Measurements from ENCODE around the gene SLC38A8.

The SLC38A8 gene

DNA sequence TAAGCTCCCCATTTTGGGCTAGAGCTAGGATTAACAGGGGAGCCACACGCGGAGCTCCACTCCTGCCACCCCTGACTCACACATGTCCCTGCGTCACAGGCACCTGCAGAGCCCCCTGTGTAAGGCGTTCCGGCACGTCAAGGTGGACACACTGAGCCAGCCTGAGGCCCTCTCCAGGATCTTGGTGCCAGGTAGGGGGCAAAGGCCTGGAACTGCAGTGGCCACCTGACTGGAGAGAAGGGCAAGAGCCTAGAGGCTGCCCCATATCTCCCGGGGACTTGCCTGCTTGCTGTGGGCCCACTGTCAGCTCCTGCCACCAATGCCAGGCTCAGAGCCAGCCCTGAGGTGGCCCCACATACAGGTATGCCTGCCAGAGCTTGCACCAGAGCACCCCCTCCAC lies 40.9 kb downstream of the SLC38A8 start:
- POLR2A ChIA-PET = no interaction called here
- DNase-seq (ENCODE audit: extremely low spot score) = no peak
- no peak for TF ChIP-seq FOXM1 (IDR thresholded peaks at IDR 0.05; ENCODE audit: borderline replicate concordance)
- no peak for TF ChIP-seq ELF4 (IDR thresholded peaks at IDR 0.05)
- TF ChIP-seq TARDBP (IDR thresholded peaks at IDR 0.05) = no peak
- CTCF ChIA-PET = interaction anchor here (1.1 kb wide), 1 partner anchor 12 kb away, joined by 3 read pairs; no protein-coding TSS in a partner anchor

DNA sequence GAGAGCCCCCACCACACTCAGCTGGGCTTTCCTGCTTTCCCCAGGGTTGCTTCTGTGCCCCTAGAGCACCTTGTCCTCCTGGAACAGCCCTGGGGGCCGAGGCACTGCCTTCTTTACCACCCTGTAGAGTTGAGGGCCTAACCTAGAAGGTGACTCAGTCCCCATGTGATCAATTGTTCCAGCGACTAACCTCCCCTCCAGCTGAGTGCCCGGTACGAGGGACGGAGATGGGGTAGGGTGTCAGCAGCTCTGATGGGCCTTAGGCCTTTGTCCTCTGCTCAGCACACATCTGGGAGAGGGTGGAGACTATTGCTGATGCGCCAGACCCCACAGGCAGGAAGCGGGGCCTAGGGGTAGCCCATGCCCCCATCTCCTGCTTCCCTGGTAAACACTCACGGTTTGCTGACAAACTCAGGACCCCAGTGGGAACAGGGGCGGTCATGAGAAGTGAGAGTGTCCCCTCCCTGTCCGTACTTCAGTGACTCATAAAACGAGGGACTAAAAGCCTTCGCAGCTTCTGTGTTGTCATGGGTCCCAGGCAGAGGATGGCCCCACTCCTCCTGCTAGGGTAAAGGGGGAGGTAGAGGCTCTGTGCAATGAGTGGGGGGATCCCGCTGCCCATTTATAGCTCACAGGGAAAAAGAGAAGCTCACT lies 41.5 kb downstream of the SLC38A8 start:
- TF ChIP-seq ELF4 (IDR thresholded peaks at IDR 0.05) = no peak
- no peak for TF ChIP-seq L3MBTL2 (conservative IDR thresholded peaks at IDR 0.05)
- TF ChIP-seq ZNF384 (IDR thresholded peaks at IDR 0.05) = no peak
- TF ChIP-seq SP1 (IDR thresholded peaks at IDR 0.05) = no peak
- TF ChIP-seq, protein P1, sequence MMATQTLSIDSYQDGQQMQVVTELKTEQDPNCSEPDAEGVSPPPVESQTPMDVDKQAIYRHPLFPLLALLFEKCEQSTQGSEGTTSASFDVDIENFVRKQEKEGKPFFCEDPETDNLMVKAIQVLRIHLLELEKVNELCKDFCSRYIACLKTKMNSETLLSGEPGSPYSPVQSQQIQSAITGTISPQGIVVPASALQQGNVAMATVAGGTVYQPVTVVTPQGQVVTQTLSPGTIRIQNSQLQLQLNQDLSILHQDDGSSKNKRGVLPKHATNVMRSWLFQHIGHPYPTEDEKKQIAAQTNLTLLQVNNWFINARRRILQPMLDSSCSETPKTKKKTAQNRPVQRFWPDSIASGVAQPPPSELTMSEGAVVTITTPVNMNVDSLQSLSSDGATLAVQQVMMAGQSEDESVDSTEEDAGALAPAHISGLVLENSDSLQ (IDR thresholded peaks at IDR 0.05) = no peak
- DNase-seq (ENCODE audit: extremely low spot score) = no peak
- CTCF ChIA-PET = no interaction called here
- POLR2A ChIA-PET = no interaction called here

DNA sequence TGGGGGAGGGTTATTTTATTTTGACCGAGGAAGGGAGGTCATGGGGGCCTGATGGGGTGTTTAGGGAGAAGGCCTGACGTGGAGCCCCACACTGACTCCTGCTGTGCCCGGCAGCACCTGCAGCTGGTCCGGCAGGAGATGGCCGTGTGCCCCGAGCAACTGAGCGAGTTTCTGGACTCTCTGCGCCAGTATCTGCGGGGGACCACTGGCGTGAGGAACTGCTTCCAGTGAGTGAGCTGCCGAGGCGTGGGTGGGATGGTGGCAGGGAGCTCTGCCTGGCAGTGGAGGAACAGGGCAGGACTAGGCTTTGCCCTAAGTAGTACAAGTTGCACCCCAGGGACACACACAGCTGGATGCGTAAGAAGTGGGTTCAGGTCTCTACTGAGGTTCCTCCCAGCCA lies 44.5 kb downstream of the SLC38A8 start:
- TF ChIP-seq HDGF (IDR thresholded peaks at IDR 0.05; ENCODE audit: borderline replicate concordance) (no peak), L3MBTL2 (conservative IDR thresholded peaks at IDR 0.05) (no peak), LEF1 (IDR thresholded peaks at IDR 0.05; ENCODE audit: borderline replicate concordance) (no peak), CTBP1 (IDR thresholded peaks at IDR 0.05; ENCODE audit: borderline replicate concordance) (no peak), FOXK2 (IDR thresholded peaks at IDR 0.05) (no peak), TARDBP (IDR thresholded peaks at IDR 0.05) (no peak)
- ChIA-PET POLR2A (no interaction called here), CTCF (no interaction called here)
- DNase-seq (ENCODE audit: extremely low spot score) = no peak

DNA sequence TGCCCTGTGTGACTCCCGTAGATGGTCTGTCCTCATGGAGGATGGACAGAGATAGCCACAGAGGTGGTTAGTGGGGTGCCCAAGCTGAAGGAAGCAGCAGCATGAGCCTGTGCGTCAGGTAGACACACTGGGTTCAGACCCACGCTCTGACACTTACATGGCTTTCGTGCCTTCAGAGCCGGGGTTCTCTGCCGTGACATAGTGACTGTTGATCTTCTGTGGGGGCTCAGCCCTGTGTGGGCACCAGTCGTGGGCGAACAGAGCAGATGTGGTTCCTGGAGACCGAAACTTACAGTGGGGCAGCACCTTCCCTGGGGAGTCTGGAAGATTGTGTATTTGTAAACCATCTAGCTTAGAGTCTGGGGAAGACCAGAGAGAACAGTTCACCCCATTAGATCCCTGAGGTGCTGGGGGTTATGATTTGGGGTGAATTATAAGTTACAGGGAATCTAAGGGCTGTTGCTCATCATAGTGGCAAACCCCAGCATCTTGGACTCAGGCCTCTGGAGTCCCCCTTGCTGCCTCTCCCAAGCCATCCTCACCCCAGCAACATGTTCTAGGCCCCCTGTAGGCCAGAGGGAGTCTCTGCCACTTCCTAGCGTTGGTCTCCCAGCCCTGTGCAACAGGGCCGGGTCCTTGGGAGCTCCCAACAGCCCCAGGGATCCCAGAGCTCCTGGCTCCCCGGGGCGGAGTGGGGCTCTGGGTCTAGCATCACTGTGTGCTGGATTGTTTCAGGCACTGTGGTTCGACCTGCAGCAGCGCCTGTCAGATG lies 45.9 kb downstream of the SLC38A8 start:
- CTCF ChIA-PET = interaction anchor here (1.0 kb wide), 1 partner anchor 16 kb away, joined by 3 read pairs; no protein-coding TSS in a partner anchor
- DNase-seq (ENCODE audit: extremely low spot score) = peak; percentile 36
- POLR2A ChIA-PET = no interaction called here
- no peak for TF ChIP-seq FOXK2 (IDR thresholded peaks at IDR 0.05)
- TF ChIP-seq, protein P1 (IDR thresholded peaks at IDR 0.05) = no peak
- no peak for TF ChIP-seq FOXM1 (IDR thresholded peaks at IDR 0.05; ENCODE audit: borderline replicate concordance)

DNA sequence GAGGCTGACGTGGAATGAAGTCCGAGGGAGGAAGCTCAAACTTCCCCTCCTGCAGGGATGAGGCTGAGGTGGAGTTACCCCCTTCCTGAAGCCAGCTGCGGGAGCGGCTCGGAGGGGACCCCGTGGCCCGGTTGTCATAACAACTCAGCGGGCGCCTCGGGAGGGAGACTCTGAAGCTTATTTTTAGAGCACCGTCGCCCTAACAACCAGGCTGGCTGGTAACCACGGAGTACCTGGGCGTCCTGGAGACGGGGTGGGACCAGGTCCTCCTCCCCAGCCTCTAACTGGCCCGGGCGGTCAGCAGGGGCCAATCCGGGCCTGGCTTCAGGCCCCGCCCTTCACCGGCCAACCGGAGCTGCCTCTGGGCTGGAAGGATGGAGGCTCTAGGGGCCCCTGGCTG lies 46.8 kb downstream of the SLC38A8 start:
- CTCF ChIA-PET = no interaction called here

DNA sequence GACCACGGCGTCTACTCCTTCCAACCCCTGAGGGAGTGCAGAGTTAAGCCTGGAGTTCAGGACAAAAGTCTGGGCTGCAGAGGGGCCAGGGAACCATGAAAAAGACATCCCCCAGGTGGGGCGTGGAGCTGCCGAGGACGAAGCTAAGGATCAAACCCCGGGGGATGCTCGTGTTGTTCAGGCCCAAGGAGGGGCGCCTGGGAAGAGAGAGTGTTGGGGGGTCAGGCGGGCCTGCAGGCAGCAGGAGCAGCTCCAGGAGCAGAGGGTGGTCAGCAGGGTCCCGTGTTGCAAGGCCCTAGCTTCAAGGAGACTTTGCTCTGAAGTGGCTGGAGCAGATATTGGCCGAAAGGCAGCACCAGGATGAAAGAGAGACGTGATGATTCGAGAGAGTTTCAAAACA lies 47.9 kb downstream of the SLC38A8 start:
- ChIA-PET CTCF (no interaction called here), POLR2A (no interaction called here)
- no peak for TF ChIP-seq FOXM1 (IDR thresholded peaks at IDR 0.05; ENCODE audit: borderline replicate concordance)
- no peak for TF ChIP-seq LEF1 (IDR thresholded peaks at IDR 0.05; ENCODE audit: borderline replicate concordance)
- no peak for TF ChIP-seq NFRKB (IDR thresholded peaks at IDR 0.05)
- no peak for TF ChIP-seq CTBP1 (IDR thresholded peaks at IDR 0.05; ENCODE audit: borderline replicate concordance)
- no peak for TF ChIP-seq FOXK2 (IDR thresholded peaks at IDR 0.05)
- TF ChIP-seq SP1 (IDR thresholded peaks at IDR 0.05) = no peak
- no peak for TF ChIP-seq ELF4 (IDR thresholded peaks at IDR 0.05)
- TF ChIP-seq, protein P1 (IDR thresholded peaks at IDR 0.05) = no peak
- no peak for TF ChIP-seq ARNT (IDR thresholded peaks at IDR 0.05)
- no peak for TF ChIP-seq BHLHE40 (IDR thresholded peaks at IDR 0.05; ENCODE audit: borderline replicate concordance)
- no peak for TF ChIP-seq L3MBTL2 (conservative IDR thresholded peaks at IDR 0.05)
- TF ChIP-seq SUZ12 (IDR thresholded peaks at IDR 0.05) = no peak
- no peak for TF ChIP-seq ZNF384 (IDR thresholded peaks at IDR 0.05)
- no peak for TF ChIP-seq FOXA1 (IDR thresholded peaks at IDR 0.05)
- no peak for TF ChIP-seq HDGF (IDR thresholded peaks at IDR 0.05; ENCODE audit: borderline replicate concordance)
- no peak for DNase-seq (ENCODE audit: extremely low spot score)

More for the DNA sequence above, 46.8 kb downstream of the SLC38A8 start:
- TF ChIP-seq LEF1 (IDR thresholded peaks at IDR 0.05; ENCODE audit: borderline replicate concordance) = no peak
- no peak for TF ChIP-seq HDGF (IDR thresholded peaks at IDR 0.05; ENCODE audit: borderline replicate concordance)
- TF ChIP-seq SP1 (IDR thresholded peaks at IDR 0.05) = no peak
- POLR2A ChIA-PET = no interaction called here
- DNase-seq (ENCODE audit: extremely low spot score) = no peak

DNA sequence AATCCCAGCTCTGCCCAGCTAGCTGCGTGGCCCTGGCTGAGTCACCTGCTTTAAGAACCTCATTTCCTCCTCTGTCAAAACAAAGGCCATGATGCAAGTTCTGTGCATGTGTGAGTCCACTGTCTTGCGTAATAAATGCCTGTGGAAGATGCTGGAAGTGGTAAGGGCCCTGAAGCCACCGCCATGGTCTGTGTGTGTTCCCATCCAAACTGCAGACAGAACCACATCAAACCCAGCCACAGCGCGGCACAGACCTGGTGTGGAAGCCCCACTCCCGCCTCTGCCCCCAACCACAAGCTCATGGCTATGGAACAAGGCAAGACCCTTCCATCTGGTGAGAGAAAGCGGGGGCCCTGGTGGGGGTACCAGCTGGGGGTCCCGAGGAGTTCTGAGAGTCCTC lies 48.5 kb downstream of the SLC38A8 start:
- ChIA-PET CTCF (interaction anchor here (1.1 kb wide), 1 partner anchor 51 kb away, joined by 4 read pairs; no protein-coding TSS in a partner anchor), POLR2A (no interaction called here)
- no peak for DNase-seq (ENCODE audit: extremely low spot score)
- TF ChIP-seq HDGF (IDR thresholded peaks at IDR 0.05; ENCODE audit: borderline replicate concordance) = no peak
- no peak for TF ChIP-seq CTBP1 (IDR thresholded peaks at IDR 0.05; ENCODE audit: borderline replicate concordance)
- TF ChIP-seq SUZ12 (IDR thresholded peaks at IDR 0.05) = no peak
- no peak for TF ChIP-seq BHLHE40 (IDR thresholded peaks at IDR 0.05; ENCODE audit: borderline replicate concordance)
- no peak for TF ChIP-seq L3MBTL2 (conservative IDR thresholded peaks at IDR 0.05)
- no peak for TF ChIP-seq ZNF384 (IDR thresholded peaks at IDR 0.05)
- no peak for TF ChIP-seq FOXK2 (IDR thresholded peaks at IDR 0.05)
- TF ChIP-seq, protein P1 (IDR thresholded peaks at IDR 0.05) = no peak
- no peak for TF ChIP-seq ARNT (IDR thresholded peaks at IDR 0.05)
- no peak for TF ChIP-seq FOXA1 (IDR thresholded peaks at IDR 0.05)
- no peak for TF ChIP-seq SP1 (IDR thresholded peaks at IDR 0.05)
- no peak for TF ChIP-seq NFRKB (IDR thresholded peaks at IDR 0.05)
- no peak for TF ChIP-seq TARDBP (IDR thresholded peaks at IDR 0.05)
- TF ChIP-seq ELF4 (IDR thresholded peaks at IDR 0.05) = no peak
- TF ChIP-seq LEF1 (IDR thresholded peaks at IDR 0.05; ENCODE audit: borderline replicate concordance) = no peak
- TF ChIP-seq FOXM1 (IDR thresholded peaks at IDR 0.05; ENCODE audit: borderline replicate concordance) = no peak
